Uterus (tissue), 2 donors: Measurements from ENCODE around the gene PLIN3.

Experiments used
- POLR2A ChIP-seq, 2 donors: fragments of 450-650 bp; IDR thresholded peaks; one replicate each; pipeline ENCODE4 v1.6.1; 2016; ENCODE audit warnings: antibody characterized with exemption in 2 of 2, mild to moderate bottlenecking in 1 of 2, moderate library complexity in 1 of 2
- TF ChIP-seq, protein P1 (sequence below), 4 experiments: fragments of 200-600 bp in 2 of 4; fragments of 450-650 bp in 2 of 4; sonication (generic) in 2 of 4; IDR thresholded peaks; one replicate each; pipeline ENCODE4 v1.5.1; 2016 to 2019; ENCODE audit warnings: antibody characterized with exemption in 4 of 4, mild to moderate bottlenecking in 2 of 4, moderate library complexity in 1 of 4

DNA sequence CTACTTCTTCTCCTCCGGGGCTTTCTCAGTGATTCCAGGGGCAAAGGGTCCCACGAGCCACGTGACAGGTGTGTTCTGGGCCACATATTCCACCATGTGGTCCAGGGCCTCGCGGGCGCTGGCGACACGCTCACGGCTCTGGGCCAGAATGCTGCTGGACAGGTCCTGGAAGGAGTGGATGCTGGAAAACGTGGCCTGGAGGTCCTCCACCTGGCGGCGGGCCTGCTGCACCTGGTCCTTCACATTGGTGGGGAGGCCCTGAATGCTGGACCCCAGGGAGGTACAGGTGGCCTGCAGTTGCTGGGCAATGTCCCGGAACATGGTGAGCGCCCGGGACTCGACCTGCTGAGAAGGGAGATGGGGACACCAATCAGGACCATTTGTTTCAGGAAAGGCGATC is 28.3 kb downstream of the PLIN3 start:
- no peak for TF ChIP-seq POLR2A (IDR thresholded peaks at IDR 0.05)
- TF ChIP-seq, protein P1, sequence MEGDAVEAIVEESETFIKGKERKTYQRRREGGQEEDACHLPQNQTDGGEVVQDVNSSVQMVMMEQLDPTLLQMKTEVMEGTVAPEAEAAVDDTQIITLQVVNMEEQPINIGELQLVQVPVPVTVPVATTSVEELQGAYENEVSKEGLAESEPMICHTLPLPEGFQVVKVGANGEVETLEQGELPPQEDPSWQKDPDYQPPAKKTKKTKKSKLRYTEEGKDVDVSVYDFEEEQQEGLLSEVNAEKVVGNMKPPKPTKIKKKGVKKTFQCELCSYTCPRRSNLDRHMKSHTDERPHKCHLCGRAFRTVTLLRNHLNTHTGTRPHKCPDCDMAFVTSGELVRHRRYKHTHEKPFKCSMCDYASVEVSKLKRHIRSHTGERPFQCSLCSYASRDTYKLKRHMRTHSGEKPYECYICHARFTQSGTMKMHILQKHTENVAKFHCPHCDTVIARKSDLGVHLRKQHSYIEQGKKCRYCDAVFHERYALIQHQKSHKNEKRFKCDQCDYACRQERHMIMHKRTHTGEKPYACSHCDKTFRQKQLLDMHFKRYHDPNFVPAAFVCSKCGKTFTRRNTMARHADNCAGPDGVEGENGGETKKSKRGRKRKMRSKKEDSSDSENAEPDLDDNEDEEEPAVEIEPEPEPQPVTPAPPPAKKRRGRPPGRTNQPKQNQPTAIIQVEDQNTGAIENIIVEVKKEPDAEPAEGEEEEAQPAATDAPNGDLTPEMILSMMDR (IDR thresholded peaks at IDR 0.05): no peak
